ENCODE measurements around the gene C5orf58.

C5orf58 gene

GRCh38 chr5:170186156-170186555 lies 46.6 kb upstream of the C5orf58 start:
- H3K4me3 ChIP-seq (ENCODE audit: low read depth in 1 of 2, low read length in 2 of 2): no peak overlapping the region
- H3K27ac ChIP-seq (ENCODE audit: low read length): no peak overlapping the region
- H3K4me2 ChIP-seq (ENCODE audit: insufficient read depth, low read length): no peak overlapping the region
- TF ChIP-seq EZH2 (IDR thresholded peaks at IDR 0.05; ENCODE audit: borderline replicate concordance, low read depth, low read length, severe bottlenecking): no peak
- no peak for TF ChIP-seq CTCF (IDR thresholded peaks at IDR 0.05; ENCODE audit: borderline replicate concordance, extremely low read depth, low read length, poor library complexity, severe bottlenecking)
- H3K79me2 ChIP-seq (ENCODE audit: insufficient read depth, low read length): no peaks in the 10 kb centered on the region
- H3K27me3 ChIP-seq (ENCODE audit: insufficient read depth, low read length, poor library complexity): no peaks in the 10 kb centered on the region
- ATAC-seq (ENCODE audit: insufficient read depth, low read depth) (no peak), DNase-seq (no peak)
- no peaks in the 10 kb centered on the region for H3K4me1 ChIP-seq (ENCODE audit: insufficient read depth, low read length)
- H4K20me1 ChIP-seq (ENCODE audit: insufficient read depth, low read length): no peaks in the 10 kb centered on the region
- H3K36me3 ChIP-seq (ENCODE audit: insufficient read depth, low read length): no peaks in the 10 kb centered on the region
- no peaks in the 10 kb centered on the region for H3K9me3 ChIP-seq (ENCODE audit: insufficient read depth, low read length, severe bottlenecking)
- no peak overlapping the region for H2AFZ ChIP-seq (ENCODE audit: low read depth, low read length)
- H3K9ac ChIP-seq (ENCODE audit: low read depth, low read length): no peak overlapping the region

- no peak overlapping the region for H2AFZ ChIP-seq (ENCODE audit: low read depth, low read length)
- no peaks in the 10 kb centered on the region for H3K79me2 ChIP-seq (ENCODE audit: insufficient read depth, low read length)
- H3K27ac ChIP-seq (ENCODE audit: low read length): no peak overlapping the region
- H3K9me3 ChIP-seq (ENCODE audit: insufficient read depth, low read length, severe bottlenecking): no peaks in the 10 kb centered on the region
- H4K20me1 ChIP-seq (ENCODE audit: insufficient read depth, low read length): no peaks in the 10 kb centered on the region
- no peaks in the 10 kb centered on the region for H3K4me1 ChIP-seq (ENCODE audit: insufficient read depth, low read length)
- H3K4me2 ChIP-seq (ENCODE audit: insufficient read depth, low read length): no peak overlapping the region
- ATAC-seq (ENCODE audit: insufficient read depth, low read depth) (no peak), DNase-seq (no peak)
- no peak overlapping the region for H3K4me3 ChIP-seq (ENCODE audit: low read depth in 1 of 2, low read length in 2 of 2)
- no peaks in the 10 kb centered on the region for H3K36me3 ChIP-seq (ENCODE audit: insufficient read depth, low read length)
- no peak overlapping the region for H3K9ac ChIP-seq (ENCODE audit: low read depth, low read length)
- H3K27me3 ChIP-seq (ENCODE audit: insufficient read depth, low read length, poor library complexity): no peaks in the 10 kb centered on the region
- TF ChIP-seq CTCF (IDR thresholded peaks at IDR 0.05; ENCODE audit: borderline replicate concordance, extremely low read depth, low read length, poor library complexity, severe bottlenecking) (no peak), EZH2 (IDR thresholded peaks at IDR 0.05; ENCODE audit: borderline replicate concordance, low read depth, low read length, severe bottlenecking) (no peak)
These were observed 45.9 kb upstream of the C5orf58 start for GRCh38 chr5:170186856-170187255.

- Histone ChIP-seq H2AFZ (ENCODE audit: low read depth, low read length) (no peak overlapping the region), H3K9ac (ENCODE audit: low read depth, low read length) (no peak overlapping the region), H3K9me3 (ENCODE audit: insufficient read depth, low read length, severe bottlenecking) (no peaks in the 10 kb centered on the region), H4K20me1 (ENCODE audit: insufficient read depth, low read length) (no peaks in the 10 kb centered on the region), H3K4me1 (ENCODE audit: insufficient read depth, low read length) (no peaks in the 10 kb centered on the region), H3K4me2 (ENCODE audit: insufficient read depth, low read length) (no peak overlapping the region), H3K36me3 (ENCODE audit: insufficient read depth, low read length) (no peaks in the 10 kb centered on the region), H3K27ac (ENCODE audit: low read length) (no peak overlapping the region), H3K27me3 (ENCODE audit: insufficient read depth, low read length, poor library complexity) (no peaks in the 10 kb centered on the region), H3K79me2 (ENCODE audit: insufficient read depth, low read length) (no peaks in the 10 kb centered on the region), H3K4me3 (ENCODE audit: low read depth in 1 of 2, low read length in 2 of 2) (no peak overlapping the region)
- ATAC-seq (ENCODE audit: insufficient read depth, low read depth): peak; percentile 29; the same call in 2 of the 3 replicates
- TF ChIP-seq CTCF (IDR thresholded peaks at IDR 0.05; ENCODE audit: borderline replicate concordance, extremely low read depth, low read length, poor library complexity, severe bottlenecking) (no peak), EZH2 (IDR thresholded peaks at IDR 0.05; ENCODE audit: borderline replicate concordance, low read depth, low read length, severe bottlenecking) (no peak)
- DNase-seq: no peak
These were observed 42.2 kb upstream of the C5orf58 start for GRCh38 chr5:170190436-170191134.
